Kidney (tissue), 14 donors: ENCODE data around the gene FAM13A. TPM values are rescaled to one million over a fixed set of nuclear protein-coding genes. Genes with fewer than 3 reads are reported as not detected.

ENCODE experiments used
- DNase-seq, 5 donors: peaks; one replicate each; pipeline ENCODE4 v3.0.0-alpha.2; 2013 to 2020
- FAIRE-seq: peaks from 2 replicates; lab custom pipeline; 2012; peaks lifted over from hg19 to GRCh38; lab: Jason Lieb, UNC
- H3K27ac ChIP-seq, 2 donors: one replicate each; pipeline ENCODE4 v1.7.0; 2013; ENCODE audit warnings: low read depth in 2 of 2, low read length in 2 of 2, inconsistent platforms in 1 of 2
- H3K27me3 ChIP-seq: one replicate; pipeline ENCODE4 v1.7.1; 2013; ENCODE audit warnings: low read length, inconsistent platforms; ENCODE audit not compliant: control insufficient read depth, insufficient read depth
- H3K36me3 ChIP-seq, 3 donors: one replicate each; pipeline versions ENCODE4 v1.7.0 to v1.7.1; 2013; ENCODE audit warnings: low read length in 3 of 3, control low read depth in 1 of 3, inconsistent platforms in 1 of 3; ENCODE audit not compliant: insufficient read depth in 3 of 3, control insufficient read depth in 2 of 3
- H3K4me1 ChIP-seq, 3 donors: one replicate each; pipeline versions ENCODE4 v1.7.0 to v1.7.1; 2013; ENCODE audit warnings: low read length in 3 of 3, inconsistent platforms in 1 of 3, low read depth in 1 of 3; ENCODE audit not compliant: control insufficient read depth in 2 of 3, insufficient read depth in 2 of 3
- H3K4me3 ChIP-seq, 3 donors: one replicate each; pipeline versions ENCODE4 v1.7.0 to v1.8.1; 2013; ENCODE audit warnings: low read length in 3 of 3, control low read depth in 1 of 3, inconsistent platforms in 1 of 3
- H3K9ac ChIP-seq, 3 donors: one replicate each; pipeline versions ENCODE4 v1.7.0 to v1.7.1; 2013; ENCODE audit warnings: low read length in 3 of 3, control low read depth in 1 of 3, inconsistent platforms in 1 of 3
- H3K9me3 ChIP-seq, 3 donors: one replicate each; pipeline versions ENCODE4 v1.7.0 to v1.7.1; 2013; ENCODE audit warnings: low read length in 3 of 3, control low read depth in 1 of 3, inconsistent platforms in 1 of 3; ENCODE audit not compliant: control insufficient read depth in 2 of 3, insufficient read depth in 1 of 3
- CTCF ChIP-seq: IDR thresholded peaks from 3 replicates; pipeline ENCODE4 v1.5.1; 2012; ENCODE audit warnings: mild to moderate bottlenecking, moderate library complexity, borderline replicate concordance; ENCODE audit not compliant: insufficient read depth; ENCODE audit errors: extremely low read depth
- intact Hi-C: fragments of 100-400 bp; cut with DNase I; formaldehyde crosslinking; loops from one replicate; pipeline ENCODE4 v1.11.1; 2022
- polyA plus RNA-seq: library from polyadenylated mRNA; stranded (reverse); fragments of 350-450 nt; fragmentation: Illumina TruSeq; extraction: RNeasy Lipid Tissue Mini Kit (QIAGEN cat#74804); gene quantifications from one replicate; pipeline ENCODE4 v1.2.3, GENCODE V29; 2014; ENCODE audit warnings: low read depth, low replicate concordance; ENCODE audit not compliant: insufficient read depth
- total RNA-seq: library from RNA; stranded (reverse); fragmentation: NEBNext Ultra II Directional; extraction: Animal tissue kit (Norgen Biotek cat#: 25700); gene quantifications from one replicate; pipeline ENCODE4 v1.2.1, GENCODE V29; 2021
- donor health status: control.
- donor health status: control.
- donor health status: control.
- donor health status: control.
- donor health status: control.
- donor health status: DM: yes; HTN: yes; CAD: no.
- donor health status: Normal renal cell carcinoma (clear cell type).

Gene FAM13A
- total and polyA plus RNA-seq, 2 donors from 2014 or later: 12.9 to 48.3 TPM

DNA sequence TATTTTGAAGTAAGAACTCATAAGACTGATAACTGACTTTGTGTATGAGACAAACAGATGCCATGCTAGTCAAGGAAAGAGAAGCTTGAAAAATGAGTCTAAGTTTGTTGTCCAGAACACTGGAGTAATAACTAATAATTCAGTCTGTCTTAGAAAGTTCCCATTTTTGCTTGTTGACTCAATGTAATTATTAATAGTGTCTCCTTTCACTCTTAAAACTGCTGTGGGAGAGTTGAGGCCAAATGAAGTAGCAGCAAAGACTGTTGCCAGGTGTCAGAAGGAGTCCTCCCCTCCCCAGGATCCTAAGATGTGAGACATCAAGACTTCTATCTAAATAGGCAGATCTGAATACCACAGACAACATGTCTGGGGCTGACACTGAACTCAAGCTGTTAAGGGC is 20.8 kb upstream of the FAM13A start:
- H3K4me3 ChIP-seq: no peak overlapping the region
- peaks cover 0 to 5% (median 0%) of the 10 kb centered on the region in 3 donors for H3K9me3 ChIP-seq
- intact Hi-C loops: no loop called here
- no peaks in the 10 kb centered on the region for H3K36me3 ChIP-seq
- no peak for DNase-seq
- no peak overlapping the region for H3K9ac ChIP-seq
- TF ChIP-seq CTCF: no peak
- H3K27me3 ChIP-seq: no peaks in the 10 kb centered on the region
- no peak overlapping the region for H3K27ac ChIP-seq
- H3K4me1 ChIP-seq: no peaks in the 10 kb centered on the region
- no peak for FAIRE-seq

DNA sequence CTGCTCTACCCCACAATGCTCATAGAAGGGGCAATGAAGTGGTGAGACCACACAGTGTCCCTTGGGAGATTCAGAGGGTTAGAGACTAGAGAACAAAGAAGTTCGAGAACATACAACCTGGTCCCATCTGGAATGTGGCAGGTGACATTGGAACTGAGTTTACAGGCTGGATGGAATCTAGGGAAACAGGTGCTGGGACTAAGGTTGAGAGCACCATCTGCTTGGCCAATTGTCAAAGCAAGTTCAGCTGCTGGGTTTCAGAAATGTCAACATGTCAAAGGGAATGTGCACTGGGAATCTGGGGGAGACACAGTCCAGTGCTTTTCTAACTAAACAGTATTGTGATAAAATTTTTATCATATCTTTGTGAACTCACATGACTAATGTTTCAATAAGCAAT is 15.9 kb upstream of the FAM13A start:
- DNase-seq: no peak
- TF ChIP-seq CTCF: no peak
- no peaks in the 10 kb centered on the region for H3K36me3 ChIP-seq
- no peak overlapping the region for H3K4me3 ChIP-seq
- no peaks in the 10 kb centered on the region for H3K4me1 ChIP-seq
- H3K9me3 ChIP-seq: no peaks in the 10 kb centered on the region
- H3K27me3 ChIP-seq: no peaks in the 10 kb centered on the region
- intact Hi-C loops: no loop called here
- FAIRE-seq: no peak
- H3K9ac ChIP-seq: no peak overlapping the region
- no peak overlapping the region for H3K27ac ChIP-seq

DNA sequence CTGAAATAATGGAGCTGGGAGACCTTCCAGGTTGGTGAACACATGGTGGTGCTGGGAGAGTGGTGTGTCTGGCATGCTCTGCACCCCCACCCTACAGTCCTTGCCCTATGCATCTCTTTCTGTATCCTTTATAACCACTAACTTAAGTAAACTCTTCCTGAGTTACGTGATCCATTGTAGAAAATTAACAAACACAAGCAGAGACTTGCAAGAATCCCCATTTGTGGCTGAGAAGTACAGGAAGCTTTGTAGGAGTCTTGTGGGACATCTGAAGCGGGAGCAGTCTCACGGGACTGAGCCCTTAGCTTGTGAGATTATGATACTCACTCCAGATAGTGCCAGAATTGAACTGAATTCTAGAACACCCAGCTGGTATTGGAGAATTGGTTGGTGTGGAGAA is 14.3 kb upstream of the FAM13A start:
- H3K9me3 ChIP-seq: no peaks in the 10 kb centered on the region
- no peak overlapping the region for H3K9ac ChIP-seq
- no peak for FAIRE-seq
- no peaks in the 10 kb centered on the region for H3K27me3 ChIP-seq
- TF ChIP-seq CTCF: no peak
- H3K4me1 ChIP-seq: no peaks in the 10 kb centered on the region
- H3K27ac ChIP-seq: no peak overlapping the region
- intact Hi-C loops: no loop called here
- no peaks in the 10 kb centered on the region for H3K36me3 ChIP-seq
- no peak overlapping the region for H3K4me3 ChIP-seq
- DNase-seq: no peak

GRCh38 chr4:89070041-89070440 is 13.1 kb upstream of the FAM13A start:
- H3K27ac ChIP-seq: no peak overlapping the region
- no peak overlapping the region for H3K9ac ChIP-seq
- no peak overlapping the region for H3K4me3 ChIP-seq
- H3K36me3 ChIP-seq: no peaks in the 10 kb centered on the region
- H3K27me3 ChIP-seq: no peaks in the 10 kb centered on the region
- H3K9me3 ChIP-seq: no peaks in the 10 kb centered on the region
- intact Hi-C loops: no loop called here
- FAIRE-seq (no peak), DNase-seq (no peak)
- no peaks in the 10 kb centered on the region for H3K4me1 ChIP-seq
- no peak for TF ChIP-seq CTCF
